Superior temporal gyrus (tissue), 1 donor: Measurements from ENCODE around the gene SLC30A7.
"Not testable (repeated sequence)": the region's sequence is repeated elsewhere in the genome, so short reads cannot be mapped to it uniquely, and the experiment has no call there.

ENCODE experiments used
- DNase-seq: peaks from one replicate; pipeline ENCODE4 v3.0.0-alpha.2; 2016; ENCODE audit errors: extremely low spot score

Gene SLC30A7

GRCh38 chr1:100941098-100941527, 45.2 kb downstream of the SLC30A7 start:
- DNase-seq = no peak

- no peak for DNase-seq
Observed at GRCh38 chr1:100941580-100942216, 45.8 kb downstream of the SLC30A7 start.

GRCh38 chr1:100942304-100943046, 46.6 kb downstream of the SLC30A7 start:
- DNase-seq = no peak

GRCh38 chr1:100943533-100943932, 47.6 kb downstream of the SLC30A7 start:
- DNase-seq = no peak

- not testable (repeated sequence) for DNase-seq
Observed at GRCh38 chr1:100946064-100946463, 50.2 kb downstream of the SLC30A7 start.

GRCh38 chr1:100947816-100948215, 51.9 kb downstream of the SLC30A7 start:
- DNase-seq = not testable (repeated sequence)

GRCh38 chr1:100948721-100949405, 53.0 kb downstream of the SLC30A7 start:
- not testable (repeated sequence) for DNase-seq

- DNase-seq = not testable (repeated sequence)
Observed at GRCh38 chr1:100949515-100950158, 53.7 kb downstream of the SLC30A7 start.

- DNase-seq = no peak
Observed at GRCh38 chr1:100950337-100950736, 54.4 kb downstream of the SLC30A7 start.

- DNase-seq = no peak
Observed at GRCh38 chr1:100950781-100951180, 54.9 kb downstream of the SLC30A7 start.

- no peak for DNase-seq
Observed at GRCh38 chr1:100952104-100952745, 56.3 kb downstream of the SLC30A7 start.

GRCh38 chr1:100952970-100953369, 57.1 kb downstream of the SLC30A7 start:
- DNase-seq = not testable (repeated sequence)

GRCh38 chr1:100953960-100954730, 58.3 kb downstream of the SLC30A7 start:
- DNase-seq = no peak

GRCh38 chr1:100955322-100955721, 59.4 kb downstream of the SLC30A7 start:
- no peak for DNase-seq

GRCh38 chr1:100959502-100960060, 63.7 kb downstream of the SLC30A7 start:
- DNase-seq = no peak

GRCh38 chr1:100960098-100960497, 64.2 kb downstream of the SLC30A7 start:
- no peak for DNase-seq

- no peak for DNase-seq
Observed at GRCh38 chr1:100968621-100969020, 72.7 kb downstream of the SLC30A7 start.

GRCh38 chr1:100969327-100969726, 73.4 kb downstream of the SLC30A7 start:
- no peak for DNase-seq

- no peak for DNase-seq
Observed at GRCh38 chr1:100971021-100971420, 75.1 kb downstream of the SLC30A7 start.

- no peak for DNase-seq
Observed at GRCh38 chr1:100972185-100972584, 76.3 kb downstream of the SLC30A7 start.

- DNase-seq = no peak
Observed at GRCh38 chr1:100976936-100977335, 81.0 kb downstream of the SLC30A7 start.
